RPMI8226 (cell line): ENCODE measurements around the gene HCRTR1.
A peak's percentile ranks its signal among the peaks of the same experiment; 100 is the strongest.
"Not testable (repeated sequence)": the region's sequence is repeated elsewhere in the genome, so short reads cannot be mapped to it uniquely, and the experiment has no call there.

Source experiments
- DNase-seq: peaks from one replicate; pipeline ENCODE4 v3.0.0-alpha.2; 2015

Gene HCRTR1

DNA sequence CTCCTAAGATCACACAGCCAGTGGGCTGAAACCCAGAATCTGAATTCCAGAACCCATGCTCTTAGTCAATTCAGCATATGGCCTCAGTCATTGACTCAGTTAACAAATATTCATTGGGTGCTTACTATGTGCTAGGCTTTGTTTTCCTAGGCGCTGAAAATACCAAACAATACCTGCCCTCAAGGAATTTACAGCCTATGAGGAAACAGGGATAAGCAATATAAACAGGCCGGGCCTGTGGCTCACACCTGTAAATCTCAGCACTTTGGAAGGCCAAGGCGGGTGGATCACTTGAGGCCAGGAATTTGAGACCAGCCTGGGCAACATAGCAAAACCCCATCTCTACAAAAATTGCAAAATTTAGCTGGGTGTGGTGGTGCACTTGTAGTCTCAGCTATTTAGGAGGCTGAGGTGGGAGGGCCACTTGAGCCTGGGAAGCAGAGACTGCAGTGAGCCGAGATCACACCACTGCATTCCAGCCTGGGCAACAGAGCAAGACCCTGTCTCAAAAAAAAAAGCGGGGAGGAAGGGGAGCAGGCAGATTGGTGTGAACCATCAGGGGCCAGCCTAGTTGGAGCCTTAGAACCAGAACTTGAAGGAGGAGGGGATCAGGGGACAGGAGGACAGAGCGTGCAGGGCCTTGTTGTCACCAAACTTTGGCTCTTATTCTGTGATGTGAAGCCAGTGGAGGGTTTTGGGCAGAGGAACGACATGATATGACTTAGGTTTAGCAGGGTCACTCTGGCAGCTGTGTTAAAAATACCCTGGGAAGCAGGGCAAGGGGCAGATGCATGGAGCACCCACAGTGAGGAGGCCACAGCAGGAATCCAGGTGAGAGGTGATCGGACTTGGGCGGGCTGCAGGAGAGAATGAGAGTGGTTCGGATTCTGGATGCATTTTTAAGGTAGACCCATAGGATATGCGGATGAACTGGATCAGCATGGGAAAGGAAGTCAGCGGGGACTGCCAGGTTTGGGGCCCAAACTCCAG, 35.4 kb upstream of the HCRTR1 start:
- DNase-seq = no peak

- DNase-seq = no peak
Measured at GRCh38 chr1:31583082-31583994, 34.2 kb upstream of the HCRTR1 start.

DNA sequence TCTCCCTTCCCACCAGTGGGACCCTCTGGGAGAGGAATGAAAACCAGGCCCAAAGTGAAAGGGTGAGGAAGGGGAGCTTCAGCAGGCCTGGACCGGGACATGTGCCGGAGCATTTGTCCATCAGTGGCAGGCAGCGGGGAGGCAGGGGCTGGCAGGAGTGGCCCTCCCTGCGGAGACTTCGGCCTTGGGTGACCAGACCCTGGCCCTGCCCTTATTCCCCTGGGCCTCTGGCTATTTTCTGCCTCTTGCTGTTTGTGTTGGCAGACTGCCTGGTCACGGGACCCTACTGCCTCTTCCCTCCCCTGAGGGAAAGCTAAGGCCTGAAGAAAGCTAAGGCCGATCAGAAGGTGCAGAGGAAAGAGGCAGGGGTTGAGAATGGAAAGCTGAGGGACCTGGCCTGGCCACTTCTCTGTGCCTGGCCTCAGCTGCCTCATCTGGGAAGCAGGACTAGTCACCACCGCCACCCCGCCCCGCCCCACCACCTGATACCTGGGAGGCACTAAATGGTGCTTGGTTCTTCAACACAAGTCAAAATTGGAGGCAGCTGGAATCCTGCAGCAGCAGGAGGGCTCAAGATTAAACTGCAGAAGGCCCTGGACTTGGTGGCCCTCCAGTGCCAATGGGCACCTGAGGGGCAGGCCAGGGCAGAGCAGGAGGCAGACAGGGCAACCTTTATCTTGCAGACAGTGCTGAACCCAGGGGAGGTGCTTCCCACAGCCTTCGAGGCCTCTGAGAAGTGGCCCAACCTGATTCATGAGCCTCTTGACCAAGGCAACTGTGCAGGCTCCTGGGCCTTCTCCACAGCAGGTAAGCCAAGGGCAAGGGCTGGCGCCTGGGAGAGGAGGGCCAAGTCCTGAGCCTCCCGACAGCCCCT, 33.3 kb upstream of the HCRTR1 start:
- peak; percentile 64 for DNase-seq

- DNase-seq = no peak
Measured at GRCh38 chr1:31584869-31585735, 32.4 kb upstream of the HCRTR1 start.

DNA sequence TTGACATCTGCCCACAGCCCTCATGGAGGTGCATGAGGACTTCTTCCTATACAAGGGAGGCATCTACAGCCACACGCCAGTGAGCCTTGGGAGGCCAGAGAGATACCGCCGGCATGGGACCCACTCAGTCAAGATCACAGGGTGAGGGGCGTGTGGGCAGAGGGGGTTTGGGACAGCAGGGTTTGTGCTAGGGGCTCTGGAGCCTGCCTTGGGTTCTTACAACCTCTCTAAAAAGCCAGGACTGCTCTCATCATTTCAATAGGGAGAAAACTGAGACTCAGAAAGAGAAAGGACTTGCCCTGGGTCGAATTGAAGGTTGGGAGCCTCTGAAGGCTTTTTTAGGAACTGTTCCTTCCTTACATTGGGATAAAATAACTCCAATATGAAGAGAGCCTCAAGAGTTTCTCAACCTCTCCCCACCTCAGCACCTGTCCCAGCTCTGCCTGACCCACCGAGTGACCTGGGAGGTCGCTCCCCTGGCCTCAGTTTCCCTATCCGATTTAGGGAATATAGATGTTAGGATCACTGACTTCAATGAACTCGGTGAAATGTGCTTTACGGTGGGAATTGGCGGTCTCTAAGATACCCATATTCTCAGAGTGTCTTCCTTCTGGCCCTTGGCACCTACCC, 31.6 kb upstream of the HCRTR1 start:
- DNase-seq = no peak

DNA sequence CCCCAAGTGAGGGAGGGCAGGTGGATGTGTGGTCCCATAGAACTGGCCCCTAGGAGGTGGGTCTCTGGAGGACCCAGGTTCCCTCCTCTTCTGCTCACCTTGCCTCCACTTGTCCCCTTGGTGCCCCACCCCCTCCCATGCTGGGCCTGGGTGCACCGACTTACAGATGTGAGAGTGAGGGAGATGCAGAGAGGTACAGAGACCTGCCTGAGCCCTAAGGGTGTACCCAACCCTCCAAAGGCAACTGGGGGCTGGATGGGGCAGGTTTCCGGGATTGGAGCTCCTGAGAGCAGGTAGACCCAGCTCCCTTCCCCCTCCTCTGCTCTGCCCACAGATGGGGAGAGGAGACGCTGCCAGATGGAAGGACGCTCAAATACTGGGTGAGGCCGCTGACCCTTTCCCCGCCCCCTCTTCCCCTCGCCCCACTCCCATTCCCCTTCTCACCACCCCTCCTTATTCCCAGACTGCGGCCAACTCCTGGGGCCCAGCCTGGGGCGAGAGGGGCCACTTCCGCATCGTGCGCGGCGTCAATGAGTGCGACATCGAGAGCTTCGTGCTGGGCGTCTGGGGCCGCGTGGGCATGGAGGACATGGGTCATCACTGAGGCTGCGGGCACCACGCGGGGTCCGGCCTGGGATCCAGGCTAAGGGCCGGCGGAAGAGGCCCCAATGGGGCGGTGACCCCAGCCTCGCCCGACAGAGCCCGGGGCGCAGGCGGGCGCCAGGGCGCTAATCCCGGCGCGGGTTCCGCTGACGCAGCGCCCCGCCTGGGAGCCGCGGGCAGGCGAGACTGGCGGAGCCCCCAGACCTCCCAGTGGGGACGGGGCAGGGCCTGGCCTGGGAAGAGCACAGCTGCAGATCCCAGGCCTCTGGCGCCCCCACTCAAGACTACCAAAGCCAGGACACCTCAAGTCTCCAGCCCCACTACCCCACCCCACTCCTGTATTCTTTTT, 30.8 kb upstream of the HCRTR1 start:
- no peak for DNase-seq

GRCh38 chr1:31587328-31587699, 30.2 kb upstream of the HCRTR1 start:
- DNase-seq = not testable (repeated sequence)

DNA sequence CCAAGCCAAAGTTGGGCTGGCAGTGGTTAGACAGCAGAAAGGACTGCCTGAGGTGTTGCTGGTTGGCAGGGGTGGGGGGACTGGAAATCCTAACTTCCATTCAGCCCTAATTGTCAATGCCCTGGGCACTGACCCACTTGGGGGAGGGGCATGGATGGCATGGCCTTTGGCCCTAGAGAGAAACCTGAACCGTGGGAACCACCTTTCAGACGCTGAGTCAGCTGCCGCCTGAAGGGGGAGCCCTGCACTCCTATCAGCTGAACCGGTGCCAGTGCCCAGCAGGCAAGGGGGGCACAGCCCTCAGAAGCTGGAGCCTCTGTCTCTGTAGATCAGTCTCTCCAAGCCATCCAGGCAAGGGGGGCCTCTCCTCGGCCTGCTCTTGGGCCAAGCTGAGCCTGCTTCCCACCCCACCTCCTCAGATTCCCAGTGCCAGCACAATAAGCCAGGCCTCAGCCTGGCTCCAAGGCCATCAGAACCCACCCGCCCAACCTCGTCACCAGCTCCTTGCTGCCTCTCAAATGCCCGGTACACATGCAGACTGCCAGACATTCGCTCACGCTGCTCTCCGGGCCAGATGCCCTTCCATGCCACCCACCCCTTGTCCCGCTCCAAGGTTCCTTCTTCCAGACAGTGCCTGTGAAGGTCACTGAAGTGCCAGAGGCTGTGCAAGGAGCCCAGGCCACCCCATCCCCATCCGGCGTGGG, 29.6 kb upstream of the HCRTR1 start:
- peak; percentile 78 for DNase-seq

- no peak for DNase-seq
Measured at GRCh38 chr1:31588751-31589515, 28.6 kb upstream of the HCRTR1 start.

DNA sequence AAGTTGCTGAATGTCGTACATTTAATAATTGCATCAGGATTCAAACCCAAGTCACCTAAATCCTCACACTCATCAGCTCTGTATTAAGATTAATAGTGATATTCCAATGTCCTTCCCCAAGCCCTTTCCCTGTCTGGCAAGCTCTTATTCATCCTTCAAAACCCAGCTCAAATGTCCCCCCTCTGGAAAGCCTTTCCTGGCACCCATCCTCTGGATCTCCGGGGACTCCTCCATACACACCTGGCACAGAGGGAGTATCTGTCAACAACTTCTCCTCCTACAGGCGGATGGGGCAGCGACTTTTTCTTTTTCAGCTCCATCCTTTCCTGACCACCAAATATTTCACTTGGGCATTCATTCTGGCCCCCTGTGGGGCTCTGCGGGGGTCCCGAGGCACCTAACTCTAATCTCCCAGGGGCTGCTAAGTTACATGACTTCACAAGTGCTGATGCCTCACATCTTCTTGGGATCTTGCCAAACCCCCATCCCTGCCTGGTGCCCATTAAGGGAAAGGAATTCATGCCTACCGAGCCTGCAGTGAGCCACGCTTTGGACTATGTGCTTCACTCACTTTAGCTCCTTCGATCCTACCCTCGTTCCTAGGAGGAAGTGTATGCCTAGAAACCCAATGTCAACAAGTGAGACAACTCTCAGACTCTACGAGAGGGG, 25.9 kb upstream of the HCRTR1 start:
- peak; percentile 38 for DNase-seq

DNA sequence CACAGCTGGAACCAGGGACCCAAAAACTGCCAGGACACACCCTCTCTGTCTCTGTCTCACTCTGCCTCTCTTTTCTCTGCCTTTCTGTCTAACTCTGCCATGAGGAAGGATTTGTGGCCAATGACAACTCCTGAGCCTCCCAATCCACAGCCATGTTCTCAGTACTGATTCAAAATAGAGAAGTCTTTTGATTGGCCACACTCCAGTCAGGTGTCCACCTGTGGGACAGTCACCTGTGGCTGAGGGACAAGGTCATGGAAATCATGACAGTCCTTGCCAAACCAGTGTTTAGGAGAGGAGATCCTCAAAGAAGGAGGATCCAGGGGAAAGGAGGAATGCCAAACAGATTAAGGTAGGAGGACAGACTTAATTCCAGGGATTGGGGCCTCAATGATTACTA, 25.4 kb upstream of the HCRTR1 start:
- DNase-seq = no peak

DNA sequence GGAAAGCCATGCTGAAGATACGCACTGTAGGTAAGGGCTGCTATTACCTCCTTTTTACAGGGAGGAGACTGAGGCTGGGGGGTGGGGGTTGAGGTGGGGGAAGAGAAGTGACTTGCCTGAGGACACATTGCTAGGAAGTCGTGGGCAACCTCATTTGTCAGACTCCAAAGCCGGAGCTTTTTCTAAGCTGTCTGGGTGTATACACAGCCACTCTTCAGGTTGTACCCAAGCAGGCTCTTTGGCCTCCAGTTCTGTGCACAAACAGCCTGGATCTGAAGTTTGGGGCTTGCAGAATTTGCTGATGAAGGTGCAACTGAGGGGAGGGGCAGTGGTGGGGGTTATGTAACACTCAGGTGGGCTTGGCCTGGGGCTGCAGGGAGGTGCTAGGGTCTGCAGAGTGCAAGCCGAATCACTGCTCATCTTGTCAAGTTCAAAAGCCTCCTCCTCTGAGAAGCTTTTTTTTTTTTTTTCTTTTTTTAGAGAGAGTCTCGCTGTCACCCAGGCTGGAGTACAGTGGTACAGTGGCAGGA, 24.3 kb upstream of the HCRTR1 start:
- no peak for DNase-seq

- peak; percentile 90 for DNase-seq
Measured at GRCh38 chr1:31593770-31594632, 23.5 kb upstream of the HCRTR1 start.

GRCh38 chr1:31595836-31596736, 21.4 kb upstream of the HCRTR1 start:
- DNase-seq = no peak

- no peak for DNase-seq
Measured at GRCh38 chr1:31596737-31597097, 20.8 kb upstream of the HCRTR1 start.

- DNase-seq = no peak
Measured at GRCh38 chr1:31598980-31599379, 18.5 kb upstream of the HCRTR1 start.
